ENCODE measurements around the gene MFAP5.
"Not testable (repeated sequence)": the region's sequence is repeated elsewhere in the genome, so short reads cannot be mapped to it uniquely, and the experiment has no call there.

The MFAP5 gene

GRCh38 chr12:8635342-8636006 lies 27.2 kb downstream of the MFAP5 start:
- in situ Hi-C loops (cut with MboI; ENCODE audit: low sequenced_read_pairs), result not testable (repeated sequence)

GRCh38 chr12:8630131-8630530 lies 32.5 kb downstream of the MFAP5 start:
- in situ Hi-C loops (cut with MboI; ENCODE audit: low sequenced_read_pairs), result no loop called here

DNA sequence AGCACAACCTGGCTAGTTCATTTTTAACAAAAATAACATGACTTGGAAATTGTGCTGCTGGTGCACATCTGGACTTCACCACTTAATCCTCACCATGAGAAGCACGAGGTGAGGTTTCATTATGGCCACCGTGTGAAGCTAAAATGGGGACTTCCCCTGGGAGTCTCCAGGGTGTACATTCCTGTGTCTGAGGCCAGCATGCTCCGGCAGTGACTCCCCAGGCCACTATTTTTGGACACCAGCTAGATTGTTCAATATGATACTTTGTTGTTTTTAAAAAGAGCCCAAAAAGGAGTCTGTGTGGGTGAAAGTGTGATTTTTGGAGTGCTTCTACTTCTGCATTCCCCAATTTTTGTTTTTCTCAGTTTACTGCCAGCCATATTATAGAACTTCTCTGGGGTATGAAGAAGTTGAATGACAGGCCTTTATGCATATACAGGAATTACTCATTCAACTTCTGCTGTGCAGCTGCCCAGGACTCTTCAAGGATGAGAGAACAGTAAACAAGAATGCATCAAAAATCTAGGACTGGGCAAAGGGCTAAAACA lies 33.1 kb downstream of the MFAP5 start:
- in situ Hi-C loops (cut with MboI; ENCODE audit: low sequenced_read_pairs), result no loop called here

GRCh38 chr12:8628731-8629130 lies 33.9 kb downstream of the MFAP5 start:
- in situ Hi-C loops (cut with MboI; ENCODE audit: low sequenced_read_pairs), result no loop called here

DNA sequence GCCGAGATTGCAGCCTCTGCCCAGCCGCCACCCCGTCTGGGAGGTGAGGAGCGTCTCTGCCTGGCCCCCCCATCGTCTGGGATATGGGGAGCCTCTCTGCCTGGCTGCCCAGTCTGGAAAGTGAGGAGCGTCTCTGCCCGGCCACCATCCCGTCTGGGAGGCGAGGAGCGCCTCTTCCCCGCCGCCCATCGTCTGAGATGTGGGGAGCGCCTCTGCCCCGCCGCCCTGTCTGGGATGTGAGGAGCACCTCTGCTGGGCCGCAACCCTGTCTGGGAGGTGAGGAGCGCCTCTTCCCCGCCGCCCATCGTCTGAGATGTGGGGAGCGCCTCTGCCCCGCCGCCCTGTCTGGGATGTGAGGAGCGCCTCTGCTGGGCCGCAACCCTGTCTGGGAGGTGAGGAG lies 37.9 kb downstream of the MFAP5 start:
- in situ Hi-C loops (cut with MboI; ENCODE audit: low sequenced_read_pairs), result not testable (repeated sequence)

DNA sequence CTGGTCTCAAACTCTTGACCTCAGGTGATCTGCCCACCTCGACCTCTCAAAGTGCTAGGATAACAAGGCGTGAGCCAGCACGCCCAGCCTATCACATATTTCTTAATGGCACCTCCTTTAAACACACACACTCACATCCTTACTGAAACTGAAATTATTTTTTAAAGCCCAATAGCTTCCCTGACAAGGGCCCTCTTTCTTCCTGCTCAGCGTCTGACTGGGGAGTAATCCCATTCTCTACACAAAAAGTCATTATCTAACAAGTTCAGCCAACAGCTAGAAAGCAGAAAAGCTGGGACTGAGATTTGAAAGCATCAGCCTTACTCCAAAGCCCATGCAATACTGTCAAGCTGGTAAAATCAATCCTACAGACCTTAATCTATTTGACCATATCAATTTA lies 40.0 kb downstream of the MFAP5 start:
- in situ Hi-C loops (cut with MboI; ENCODE audit: low sequenced_read_pairs), result no loop called here

- in situ Hi-C loops (cut with MboI; ENCODE audit: low sequenced_read_pairs), result no loop called here
Measured at GRCh38 chr12:8615206-8615605, 47.4 kb downstream of the MFAP5 start.

- in situ Hi-C loops (cut with MboI; ENCODE audit: low sequenced_read_pairs), result not testable (repeated sequence)
Measured at GRCh38 chr12:8613881-8614280, 48.7 kb downstream of the MFAP5 start.

DNA sequence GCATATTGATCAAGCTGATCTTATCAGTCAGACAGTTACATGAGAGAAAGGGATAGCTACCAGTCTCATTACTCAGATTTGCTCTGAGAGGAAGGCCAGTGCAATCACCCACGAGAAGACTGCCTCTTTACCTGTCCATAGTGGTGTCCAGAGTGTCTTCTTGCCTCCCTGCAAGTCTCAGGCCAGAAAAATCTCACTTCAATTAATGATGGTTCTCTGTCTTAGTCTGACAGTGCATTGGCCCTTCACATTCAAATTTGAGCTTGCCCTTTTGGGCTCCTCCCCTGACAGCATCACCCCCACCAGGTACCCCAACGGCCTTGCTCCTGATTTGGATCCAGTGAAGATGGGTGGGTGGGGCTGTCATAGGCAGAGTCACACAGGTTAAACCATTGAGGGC lies 50.0 kb downstream of the MFAP5 start, which contains the start of gene AICDA:
Gene AICDA (minus strand): TSS at position 231 of the 400 bp plus-strand sequence. CDS start 92 bp downstream, at position 139.
- in situ Hi-C loops (cut with MboI; ENCODE audit: low sequenced_read_pairs), result no loop called here

DNA sequence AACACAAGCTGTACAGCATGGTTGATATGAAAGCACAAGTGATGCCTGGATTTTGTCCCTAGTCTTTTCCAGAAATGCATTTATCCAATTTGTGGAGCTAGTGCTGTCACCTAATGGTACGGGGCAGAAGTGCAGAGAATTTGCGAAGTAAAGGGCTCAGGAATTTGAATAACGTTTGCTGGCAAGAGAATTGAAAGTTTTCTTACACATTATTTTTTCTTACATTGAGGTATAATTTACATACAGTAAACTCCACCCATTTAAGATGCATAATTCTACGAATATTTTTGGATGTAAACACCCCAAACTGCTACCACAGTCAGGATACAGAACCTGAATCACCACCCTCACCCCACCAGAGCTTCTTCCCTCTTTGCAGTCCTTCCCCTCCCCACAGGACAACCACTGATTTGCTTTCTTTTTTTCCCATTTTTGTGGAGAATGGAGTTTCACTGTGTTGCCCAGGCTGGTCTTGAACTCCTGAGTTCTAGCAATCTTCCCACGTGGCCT lies 53.5 kb downstream of the MFAP5 start:
- in situ Hi-C loops (cut with MboI; ENCODE audit: low sequenced_read_pairs), result no loop called here

DNA sequence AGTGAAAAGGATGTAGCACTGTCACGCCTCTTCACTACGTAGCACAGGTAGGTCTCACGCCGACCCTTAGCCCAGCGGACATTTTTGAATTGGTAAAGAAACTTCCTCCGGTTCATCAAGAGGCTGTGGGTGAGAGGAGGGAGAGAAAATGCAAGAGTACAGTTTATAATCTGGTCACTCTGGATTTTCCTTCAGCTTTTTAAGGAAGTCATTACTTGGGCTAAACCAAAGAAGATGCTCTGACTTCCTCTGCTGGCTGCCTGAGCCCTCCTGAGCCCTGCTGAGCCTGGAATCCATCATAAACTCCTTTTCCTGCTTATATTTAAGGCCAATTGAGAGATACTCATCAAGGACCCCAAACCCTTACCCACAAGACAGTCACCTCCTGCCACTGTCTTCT lies 55.7 kb downstream of the MFAP5 start:
- in situ Hi-C loops (cut with MboI; ENCODE audit: low sequenced_read_pairs), result no loop called here

- in situ Hi-C loops (cut with MboI; ENCODE audit: low sequenced_read_pairs), result no loop called here
Measured at GRCh38 chr12:8605057-8605456, 57.6 kb downstream of the MFAP5 start.

- in situ Hi-C loops (cut with MboI; ENCODE audit: low sequenced_read_pairs), result no loop called here
Measured at GRCh38 chr12:8603856-8604255, 58.8 kb downstream of the MFAP5 start.

DNA sequence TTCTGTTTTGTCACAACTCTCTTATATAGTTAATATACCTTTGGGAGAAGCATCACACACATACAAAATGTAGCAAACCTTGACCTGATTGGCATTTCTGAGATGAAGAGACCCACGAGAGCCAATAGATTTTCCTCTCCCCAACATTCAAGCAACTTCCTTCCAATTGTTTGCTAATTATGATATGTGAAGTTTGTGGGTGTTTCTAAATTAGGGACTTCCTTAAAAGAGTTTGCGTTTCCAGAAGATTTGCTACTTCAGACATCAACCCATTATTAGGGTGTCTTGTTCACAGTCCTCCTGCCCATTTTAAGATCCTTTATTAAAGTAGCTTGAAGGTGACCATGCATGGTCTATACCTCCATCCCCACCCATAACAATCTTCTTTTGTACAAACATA lies 59.3 kb downstream of the MFAP5 start:
- in situ Hi-C loops (cut with MboI; ENCODE audit: low sequenced_read_pairs), result no loop called here

GRCh38 chr12:8596561-8596960 lies 66.1 kb downstream of the MFAP5 start:
- in situ Hi-C loops (cut with MboI; ENCODE audit: low sequenced_read_pairs), result no loop called here
